Choroid plexus epithelial cell (primary cell): Measurements from ENCODE around the gene CEP97.
A peak's percentile ranks its signal among the peaks of the same experiment; 100 is the strongest.

Experiments used
- DNase-seq: peaks from one replicate; pipeline ENCODE4 v3.0.0-alpha.2; 2010; ENCODE audit warnings: low read depth
- H3K4me3 ChIP-seq: 2 replicates; pipeline ENCODE4 v1.5.1; 2011; ENCODE audit warnings: low read depth, mild to moderate bottlenecking, control low read depth, low read length, moderate library complexity
- TF ChIP-seq, protein P1 (sequence below): conservative IDR thresholded peaks from 2 replicates; pipeline ENCODE4 v1.5.1; 2011; ENCODE audit warnings: low read depth, mild to moderate bottlenecking, control low read depth, inconsistent platforms, low read length, moderate library complexity

The CEP97 gene

DNA sequence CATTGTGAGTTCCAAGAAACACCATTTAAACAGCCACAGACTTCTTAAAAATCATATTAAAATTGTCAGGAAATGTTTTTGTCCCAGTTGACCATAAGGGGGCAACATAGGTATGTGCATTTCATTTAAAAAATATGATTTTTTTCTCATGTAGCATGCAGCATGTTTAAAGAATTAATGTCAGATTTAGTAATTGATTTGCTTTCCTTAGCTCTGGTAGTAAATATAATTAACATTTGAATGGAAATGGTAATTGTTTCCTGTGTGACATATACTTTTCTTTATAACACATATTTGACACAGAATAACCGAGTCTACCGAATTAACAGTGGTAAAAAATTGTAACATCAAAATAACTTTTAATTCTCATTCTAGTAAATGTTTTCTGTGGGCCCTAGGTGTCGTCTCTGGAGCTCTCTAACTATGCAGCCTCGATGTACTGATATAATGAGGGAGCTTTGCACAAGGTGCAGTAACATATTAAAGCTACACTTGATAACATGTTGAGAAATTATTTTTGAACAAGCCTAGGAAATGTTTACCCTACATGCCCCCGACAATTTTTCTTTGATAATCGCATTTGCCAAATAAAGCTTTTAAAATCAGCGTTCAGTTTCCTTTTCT is 89.5 kb downstream of the CEP97 start:
- H3K4me3 ChIP-seq, result no peak overlapping the region
- peak; percentile 65 for DNase-seq
- TF ChIP-seq, protein P1, sequence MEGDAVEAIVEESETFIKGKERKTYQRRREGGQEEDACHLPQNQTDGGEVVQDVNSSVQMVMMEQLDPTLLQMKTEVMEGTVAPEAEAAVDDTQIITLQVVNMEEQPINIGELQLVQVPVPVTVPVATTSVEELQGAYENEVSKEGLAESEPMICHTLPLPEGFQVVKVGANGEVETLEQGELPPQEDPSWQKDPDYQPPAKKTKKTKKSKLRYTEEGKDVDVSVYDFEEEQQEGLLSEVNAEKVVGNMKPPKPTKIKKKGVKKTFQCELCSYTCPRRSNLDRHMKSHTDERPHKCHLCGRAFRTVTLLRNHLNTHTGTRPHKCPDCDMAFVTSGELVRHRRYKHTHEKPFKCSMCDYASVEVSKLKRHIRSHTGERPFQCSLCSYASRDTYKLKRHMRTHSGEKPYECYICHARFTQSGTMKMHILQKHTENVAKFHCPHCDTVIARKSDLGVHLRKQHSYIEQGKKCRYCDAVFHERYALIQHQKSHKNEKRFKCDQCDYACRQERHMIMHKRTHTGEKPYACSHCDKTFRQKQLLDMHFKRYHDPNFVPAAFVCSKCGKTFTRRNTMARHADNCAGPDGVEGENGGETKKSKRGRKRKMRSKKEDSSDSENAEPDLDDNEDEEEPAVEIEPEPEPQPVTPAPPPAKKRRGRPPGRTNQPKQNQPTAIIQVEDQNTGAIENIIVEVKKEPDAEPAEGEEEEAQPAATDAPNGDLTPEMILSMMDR, result peak; percentile 55

DNA sequence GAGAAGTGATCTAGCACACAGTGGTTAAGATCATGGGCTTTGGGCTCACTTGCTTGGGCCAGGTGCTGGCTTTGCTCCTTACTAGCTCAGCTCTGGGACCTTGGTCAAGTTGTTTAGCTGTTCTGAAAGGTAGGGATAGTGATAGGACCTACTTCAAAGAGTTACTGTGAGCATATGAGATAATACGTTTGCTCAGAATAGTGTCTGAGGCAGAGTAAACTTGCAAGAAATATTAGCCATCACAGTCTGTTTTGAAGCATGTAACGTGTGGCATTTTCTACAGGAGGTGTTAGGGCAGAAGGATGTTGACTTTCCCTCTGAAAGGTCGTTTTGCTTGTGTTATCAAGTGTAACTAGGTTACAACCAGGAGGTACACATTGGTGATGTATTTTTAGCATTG is 90.4 kb downstream of the CEP97 start:
- no peak for DNase-seq
- TF ChIP-seq, protein P1, result no peak
- H3K4me3 ChIP-seq, result no peak overlapping the region

DNA sequence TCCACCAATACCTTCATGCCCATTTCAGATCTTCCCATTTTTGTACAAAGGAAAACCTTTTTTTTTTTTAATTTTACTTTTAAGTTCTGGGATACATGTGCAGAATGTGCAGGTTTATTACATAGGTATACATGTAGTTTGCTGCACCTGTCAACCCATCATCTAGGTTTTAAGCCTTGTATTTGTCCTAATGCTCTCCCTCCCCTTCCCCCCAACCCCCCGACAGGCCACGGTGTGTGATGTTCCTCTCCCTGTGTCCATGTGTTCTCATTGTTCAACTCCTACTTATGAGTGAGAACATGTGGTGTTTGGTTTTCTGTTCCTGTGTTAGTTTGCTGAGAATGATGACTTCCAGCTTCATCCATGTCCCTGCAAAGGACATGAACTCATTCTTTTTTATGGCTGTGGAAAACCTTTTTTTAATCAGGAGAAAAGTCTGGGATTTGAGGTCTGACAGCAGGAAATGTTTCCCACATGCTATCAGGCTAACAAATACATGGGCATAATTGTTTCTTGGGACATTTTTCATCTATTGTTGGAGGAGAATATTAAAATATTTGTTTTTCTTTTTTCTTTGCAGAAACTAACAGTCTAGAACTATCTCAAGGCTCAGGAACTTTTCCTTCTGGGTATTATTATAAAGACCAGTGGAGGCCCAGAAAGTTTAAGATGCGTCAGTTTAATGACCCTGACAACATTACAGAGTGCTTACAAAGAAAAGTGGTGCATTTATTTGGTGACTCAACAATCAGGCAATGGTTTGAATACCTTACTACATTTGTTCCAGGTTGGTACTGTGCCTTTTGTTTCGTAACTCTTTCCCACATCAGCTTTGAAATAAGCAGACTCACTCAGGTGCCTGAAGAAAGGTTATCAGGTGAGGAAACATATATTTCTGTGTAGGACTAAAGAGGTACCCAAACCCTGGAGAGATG is 92.1 kb downstream of the CEP97 start:
- DNase-seq, result no peak
- TF ChIP-seq, protein P1, result no peak

DNA sequence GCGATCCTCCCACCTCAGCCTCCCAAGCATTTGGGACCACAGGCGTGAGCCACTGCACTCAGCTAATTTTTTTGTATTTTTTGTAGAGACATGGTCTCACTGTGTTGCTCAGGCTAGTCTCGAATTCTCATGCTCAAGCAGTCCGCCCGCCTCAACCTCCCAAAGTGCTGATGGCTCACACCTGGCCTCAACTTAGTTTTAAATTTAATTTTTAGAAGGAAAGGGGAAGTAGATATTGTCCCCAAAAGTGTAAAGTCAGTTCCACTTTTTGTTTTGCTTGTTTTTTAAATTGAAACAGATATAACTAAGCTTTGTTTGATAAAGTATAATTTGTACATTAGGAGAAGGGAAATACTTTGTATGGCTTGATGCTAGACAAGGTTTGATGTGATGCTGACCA is 93.6 kb downstream of the CEP97 start:
- TF ChIP-seq, protein P1, result no peak
- no peak overlapping the region for H3K4me3 ChIP-seq
- no peak for DNase-seq

More for the DNA sequence above, 92.1 kb downstream of the CEP97 start:
- H3K4me3 ChIP-seq, result no peak overlapping the region

DNA sequence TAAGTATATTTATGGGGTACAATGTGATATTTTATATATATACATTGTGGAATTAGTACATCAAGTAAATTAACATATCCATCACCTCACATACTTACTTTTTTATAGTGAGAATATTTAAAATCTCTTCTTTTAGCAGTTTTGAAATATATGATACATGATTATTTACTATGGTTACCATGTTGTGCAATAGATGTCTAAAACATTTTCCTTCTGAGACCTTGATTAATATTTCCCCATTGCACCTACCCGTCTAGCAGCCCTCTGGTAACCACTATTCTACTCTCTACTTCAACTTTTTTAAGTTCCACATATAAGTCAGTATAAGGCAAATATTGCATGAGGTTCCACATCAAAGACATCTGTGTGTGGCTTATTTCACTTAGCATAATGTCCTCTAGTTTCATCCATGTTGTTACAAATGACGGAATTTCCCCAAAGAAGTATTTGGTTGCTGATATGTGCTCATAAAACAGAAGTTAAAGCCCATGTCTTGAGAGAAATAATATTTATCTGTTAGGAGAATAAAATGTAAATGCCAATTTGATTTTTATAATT is 95.3 kb downstream of the CEP97 start:
- TF ChIP-seq, protein P1, result no peak
- no peak overlapping the region for H3K4me3 ChIP-seq

More for the DNA sequence above, 95.3 kb downstream of the CEP97 start:
- no peak for DNase-seq
